GM15510 (cell line): Measurements from ENCODE around the gene CACHD1.

ENCODE experiments used
- POLR2A ChIP-seq: IDR thresholded peaks from 3 replicates; pipeline ENCODE4 v1.6.1; 2011; ENCODE audit warnings: borderline replicate concordance; ENCODE audit not compliant: insufficient read length; ENCODE audit errors: extremely low read depth

Gene CACHD1

GRCh38 chr1:64466033-64466432, 3.9 kb upstream of the CACHD1 start:
- TF ChIP-seq POLR2A: no peak

- no peak for TF ChIP-seq POLR2A
These were observed 583 bp upstream of the CACHD1 start for GRCh38 chr1:64469116-64469976.

GRCh38 chr1:64470665-64471217, 812 bp downstream of the CACHD1 start:
- TF ChIP-seq POLR2A: no peak

- TF ChIP-seq POLR2A: no peak
These were observed 1.5 kb downstream of the CACHD1 start for GRCh38 chr1:64471218-64472039.

- no peak for TF ChIP-seq POLR2A
These were observed 2.1 kb downstream of the CACHD1 start for GRCh38 chr1:64472040-64472376.

GRCh38 chr1:64472805-64473204, 2.9 kb downstream of the CACHD1 start:
- no peak for TF ChIP-seq POLR2A

- no peak for TF ChIP-seq POLR2A
These were observed 3.4 kb downstream of the CACHD1 start for GRCh38 chr1:64473367-64473766.

GRCh38 chr1:64474133-64474532, 4.2 kb downstream of the CACHD1 start:
- no peak for TF ChIP-seq POLR2A

GRCh38 chr1:64474665-64475439, 4.9 kb downstream of the CACHD1 start:
- no peak for TF ChIP-seq POLR2A

GRCh38 chr1:64476251-64476952, 6.5 kb downstream of the CACHD1 start:
- no peak for TF ChIP-seq POLR2A

GRCh38 chr1:64478594-64479470, 8.9 kb downstream of the CACHD1 start:
- no peak for TF ChIP-seq POLR2A

GRCh38 chr1:64479874-64480273, 9.9 kb downstream of the CACHD1 start:
- TF ChIP-seq POLR2A: no peak

GRCh38 chr1:64480999-64481772, 11.3 kb downstream of the CACHD1 start:
- no peak for TF ChIP-seq POLR2A

- TF ChIP-seq POLR2A: no peak
These were observed 12.2 kb downstream of the CACHD1 start for GRCh38 chr1:64482128-64482527.
